ENCODE results near the gene EFHD1. TPM values are rescaled to one million over a fixed set of nuclear protein-coding genes. Genes with fewer than 3 reads are reported as not detected.
A peak's percentile ranks its signal among the peaks of the same experiment; 100 is the strongest.

The EFHD1 gene
- polyA plus RNA-seq (ENCODE audit: insufficient read depth in 1 of 5, insufficient read length in 5 of 5, low replicate concordance in 1 of 5) = 10 to 100 TPM in 1 of 5 donors, 1 to 10 TPM in 4; 3.3 to 15.1 (median 4.4) TPM
- long read RNA-seq, donor 1, partial matches to known transcripts = 0 of 2 reads
- long read RNA-seq, donor 1, other reads (novel, unspliced or antisense) = 0 of 2 reads
- long read RNA-seq, donor 2, partial matches to known transcripts = 0 of 5 reads
- long read RNA-seq, donor 2, other reads (novel, unspliced or antisense) = 0 of 5 reads
- long read RNA-seq, donor 3 = 0 reads
- long read RNA-seq, donor 4 = 0 reads
- long read RNA-seq, donor 5, partial matches to known transcripts = 0 of 1 reads
- long read RNA-seq, donor 5, other reads (novel, unspliced or antisense) = 0 of 1 reads
- long read RNA-seq, donor 6, transcript EFHD1-201 (4 exons, 2,259 nt) = major isoform, 7 of 8 reads
- long read RNA-seq, donor 6, partial matches to known transcripts = 0 of 8 reads
- long read RNA-seq, donor 6, other reads (novel, unspliced or antisense) = 0 of 8 reads
- long read RNA-seq, donor 7, partial matches to known transcripts = 0 of 2 reads
- long read RNA-seq, donor 7, other reads (novel, unspliced or antisense) = 0 of 2 reads
- long read RNA-seq, donor 8, partial matches to known transcripts = 0 of 2 reads
- long read RNA-seq, donor 8, other reads (novel, unspliced or antisense) = 0 of 2 reads

GRCh38 chr2:232633413-232634205, at the start of gene EFHD1:
Gene EFHD1 (plus strand): TSS chr2:232633604. CDS start chr2:232633705, 101 bp downstream.
- peak; percentile 63 to 72 for DNase-seq

- no peak for DNase-seq
Measured at GRCh38 chr2:232584238-232584637, 49.2 kb upstream of the EFHD1 start.

GRCh38 chr2:232586943-232587505, 46.4 kb upstream of the EFHD1 start:
- DNase-seq = no peak

- no peak for DNase-seq
Measured at GRCh38 chr2:232587512-232587911, 45.9 kb upstream of the EFHD1 start.

- DNase-seq = no peak
Measured at GRCh38 chr2:232588031-232588430, 45.4 kb upstream of the EFHD1 start.

- DNase-seq = no peak
Measured at GRCh38 chr2:232588680-232589585, 44.5 kb upstream of the EFHD1 start.

- no peak for DNase-seq
Measured at GRCh38 chr2:232592772-232593395, 40.5 kb upstream of the EFHD1 start.

- no peak for DNase-seq
Measured at GRCh38 chr2:232593982-232594381, 39.4 kb upstream of the EFHD1 start.

- DNase-seq = no peak
Measured at GRCh38 chr2:232597362-232598079, 35.9 kb upstream of the EFHD1 start.

GRCh38 chr2:232598293-232598692, 35.1 kb upstream of the EFHD1 start:
- no peak for DNase-seq

GRCh38 chr2:232600053-232600773, 33.2 kb upstream of the EFHD1 start:
- no peak for DNase-seq

GRCh38 chr2:232603283-232603682, 30.1 kb upstream of the EFHD1 start:
- DNase-seq = no peak

- no peak for DNase-seq
Measured at GRCh38 chr2:232604535-232604934, 28.9 kb upstream of the EFHD1 start.

- no peak for DNase-seq
Measured at GRCh38 chr2:232607011-232607410, 26.4 kb upstream of the EFHD1 start.

- DNase-seq = no peak
Measured at GRCh38 chr2:232609607-232610006, 23.8 kb upstream of the EFHD1 start.

GRCh38 chr2:232610081-232610480, 23.3 kb upstream of the EFHD1 start:
- no peak for DNase-seq

GRCh38 chr2:232611061-232611460, 22.3 kb upstream of the EFHD1 start:
- DNase-seq = no peak

- peak in 1 of 2 donors; percentile 11 for DNase-seq
Measured at GRCh38 chr2:232611559-232612218, 21.7 kb upstream of the EFHD1 start.

Measured in right lung (tissue), 10 donors.